SKM-1 treated with dmso at 0.1 percent for 144 hours (cell line): Measurements from ENCODE around the gene RNF186.
"Not testable (repeated sequence)": the region's sequence is repeated elsewhere in the genome, so short reads cannot be mapped to it uniquely, and the experiment has no call there.

Source experiments
- DNase-seq: peaks from one replicate; lab custom pipeline; 2025; ENCODE audit not compliant: unreplicated experiment; lab: John Stamatoyannopoulos, UW

Gene RNF186, protein sequence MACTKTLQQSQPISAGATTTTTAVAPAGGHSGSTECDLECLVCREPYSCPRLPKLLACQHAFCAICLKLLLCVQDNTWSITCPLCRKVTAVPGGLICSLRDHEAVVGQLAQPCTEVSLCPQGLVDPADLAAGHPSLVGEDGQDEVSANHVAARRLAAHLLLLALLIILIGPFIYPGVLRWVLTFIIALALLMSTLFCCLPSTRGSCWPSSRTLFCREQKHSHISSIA

DNA sequence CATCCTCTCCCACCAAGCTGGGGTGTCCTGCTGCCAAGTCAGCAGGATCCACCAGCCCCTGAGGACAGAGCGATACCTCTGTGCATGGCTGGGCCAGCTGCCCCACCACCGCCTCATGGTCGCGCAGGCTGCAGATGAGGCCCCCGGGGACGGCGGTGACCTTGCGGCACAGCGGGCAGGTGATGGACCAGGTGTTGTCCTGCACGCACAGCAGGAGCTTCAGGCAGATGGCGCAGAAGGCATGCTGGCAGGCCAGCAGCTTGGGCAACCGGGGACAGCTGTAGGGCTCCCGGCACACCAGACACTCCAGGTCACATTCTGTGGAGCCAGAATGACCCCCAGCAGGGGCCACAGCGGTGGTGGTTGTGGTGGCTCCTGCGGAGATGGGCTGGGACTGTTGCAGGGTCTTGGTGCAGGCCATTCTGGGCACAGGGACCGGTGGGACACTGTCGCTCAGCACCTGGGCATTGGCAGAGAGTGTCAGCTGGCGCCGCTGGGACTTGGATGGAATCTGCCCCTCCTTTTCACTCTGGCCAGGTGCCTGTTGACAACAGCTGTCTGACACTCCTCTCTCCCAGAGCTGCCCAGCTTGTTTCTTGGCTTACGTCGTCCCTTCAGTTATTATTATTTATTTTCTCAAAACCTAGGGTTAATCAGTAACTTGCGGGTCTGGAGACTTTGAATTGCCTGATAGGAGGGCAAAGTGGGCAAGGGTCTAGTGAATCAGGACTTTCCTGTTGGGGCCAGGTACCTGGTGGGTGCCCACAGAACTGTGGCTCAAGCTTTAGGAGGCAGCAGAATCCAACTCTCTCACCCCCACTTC, at the start of gene RNF186:
TSS of gene RNF186 (minus strand) at position 603 of the 823 bp plus-strand sequence. CDS start at position 421, 182 bp downstream.
- DNase-seq, result no peak

DNA sequence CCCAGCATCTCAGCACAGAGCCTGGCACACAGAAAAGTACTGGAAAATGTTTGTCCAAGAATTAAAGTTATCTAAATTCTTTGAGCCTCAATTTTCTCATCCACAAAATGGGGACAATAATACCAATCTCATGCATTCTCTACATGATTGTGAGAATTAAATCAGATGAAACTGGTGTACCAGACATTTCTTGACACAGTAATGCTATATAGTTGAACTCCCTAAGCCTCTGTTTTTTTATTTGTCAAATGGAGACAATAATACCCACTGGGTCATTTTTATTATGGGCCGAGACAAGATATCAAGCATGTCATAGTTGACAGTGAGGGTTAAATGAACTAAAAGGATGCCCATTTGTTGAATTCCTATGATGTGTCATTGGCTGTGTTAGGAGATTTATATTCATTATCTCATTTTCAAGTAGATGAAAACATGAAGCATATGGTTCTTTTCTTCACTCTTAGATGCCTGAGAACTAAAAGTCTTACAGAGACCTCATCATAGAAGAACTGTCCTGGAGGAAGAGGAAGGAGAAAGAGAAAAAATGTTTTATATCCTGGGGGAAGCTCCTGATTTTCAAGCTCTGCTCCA, 49.6 kb upstream of the RNF186 start:
- DNase-seq, result no peak

GRCh38 chr1:19862944-19863343, 47.9 kb upstream of the RNF186 start:
- no peak for DNase-seq

DNA sequence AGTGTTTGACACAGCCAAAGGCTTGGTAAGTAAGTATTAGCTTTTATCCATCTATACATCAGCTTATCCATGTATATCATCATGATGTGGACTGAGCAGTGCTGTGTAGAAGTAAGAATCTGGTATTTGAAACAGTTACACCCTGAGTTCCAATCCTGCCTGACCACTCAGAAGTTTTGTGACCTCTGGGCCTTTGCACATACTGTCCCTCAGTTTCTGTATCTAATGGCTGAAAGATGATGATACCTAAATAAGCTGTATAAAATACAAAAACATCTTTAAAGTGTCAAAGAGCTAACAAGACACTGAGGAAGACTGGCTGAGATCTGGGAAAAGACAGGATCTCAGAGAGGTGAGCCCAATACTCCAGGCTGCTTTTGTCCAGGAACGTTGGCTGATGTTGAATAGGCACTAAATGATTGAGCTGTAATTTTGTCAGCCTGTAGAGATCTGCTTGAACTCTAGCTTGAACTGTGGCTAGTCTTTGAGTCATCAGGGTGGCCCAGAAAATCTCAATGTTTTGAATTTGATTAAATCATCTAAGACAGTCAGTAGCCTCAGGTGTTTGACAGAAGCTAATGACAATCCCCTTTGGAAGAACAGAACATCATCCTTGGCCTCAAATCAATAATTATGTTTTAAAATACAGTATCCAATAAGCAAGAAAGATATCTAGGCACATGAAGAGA, 46.9 kb upstream of the RNF186 start:
- no peak for DNase-seq

DNA sequence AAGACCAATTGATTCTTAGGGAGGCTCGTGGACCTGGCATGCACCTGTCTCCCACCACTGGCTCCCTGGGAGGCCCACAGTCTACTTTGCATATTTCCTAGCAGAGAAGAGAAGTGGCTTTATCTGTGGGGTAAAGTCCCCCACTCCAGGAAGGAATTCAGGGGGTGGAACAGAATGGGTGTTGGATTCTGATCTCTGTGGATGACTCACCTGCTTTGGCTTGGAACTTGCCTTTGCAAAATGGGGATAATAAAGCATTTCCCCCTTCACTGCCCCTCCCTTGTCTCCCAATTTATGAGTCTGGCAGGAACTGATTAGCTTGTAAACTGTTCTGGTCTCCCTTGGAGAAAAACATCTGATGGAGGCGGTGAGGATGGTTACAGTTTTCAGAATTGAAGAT, 46.0 kb upstream of the RNF186 start:
- DNase-seq, result no peak

DNA sequence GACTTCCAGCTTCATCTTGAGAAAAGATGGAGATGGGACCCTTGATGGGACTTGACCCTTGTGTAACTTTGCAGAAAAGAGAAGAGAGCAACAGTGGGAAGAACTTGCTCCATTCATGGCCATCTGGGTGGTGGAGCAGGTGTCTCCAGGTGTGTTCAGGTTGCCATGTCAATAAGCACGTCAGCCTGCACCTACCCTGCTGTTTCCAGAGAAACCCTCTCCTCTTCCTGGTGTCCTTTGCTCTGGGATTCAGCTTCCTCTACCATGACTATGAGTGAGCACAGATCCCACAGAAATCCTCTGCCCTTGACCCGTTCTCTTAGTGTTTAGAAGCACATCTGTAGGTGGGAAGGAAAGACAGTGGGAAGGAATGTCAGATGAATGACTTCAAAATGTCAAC, 45.3 kb upstream of the RNF186 start:
- no peak for DNase-seq

GRCh38 chr1:19859876-19860275, 44.8 kb upstream of the RNF186 start:
- no peak for DNase-seq

GRCh38 chr1:19858893-19859292, 43.8 kb upstream of the RNF186 start:
- no peak for DNase-seq

- DNase-seq, result no peak
Observed at GRCh38 chr1:19854866-19855265, 39.8 kb upstream of the RNF186 start.

GRCh38 chr1:19852036-19852435, 37.0 kb upstream of the RNF186 start:
- DNase-seq, result no peak

- no peak for DNase-seq
Observed at GRCh38 chr1:19850214-19850613, 35.1 kb upstream of the RNF186 start.

DNA sequence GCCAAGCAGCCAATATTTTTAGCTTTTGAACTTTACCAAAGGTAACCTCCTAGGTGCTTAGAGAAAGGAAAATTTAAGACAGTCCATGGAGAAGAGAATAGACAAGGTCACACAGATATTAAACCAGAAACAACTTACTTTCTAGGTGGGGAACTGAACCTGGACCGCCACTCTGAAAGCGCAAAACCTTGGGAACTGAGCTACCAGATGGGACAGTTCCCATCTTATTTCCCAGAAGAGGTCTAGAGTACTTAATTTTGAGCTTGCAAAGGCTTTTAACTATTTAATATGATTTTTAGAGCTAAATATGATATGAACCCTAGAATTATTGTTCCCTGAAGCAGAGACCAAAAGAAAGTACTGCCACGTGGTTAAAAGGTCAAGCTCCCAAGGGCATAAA, 34.2 kb upstream of the RNF186 start:
- not testable (repeated sequence) for DNase-seq

- not testable (repeated sequence) for DNase-seq
Observed at GRCh38 chr1:19847334-19847733, 32.3 kb upstream of the RNF186 start.

GRCh38 chr1:19846338-19846737, 31.3 kb upstream of the RNF186 start:
- DNase-seq, result no peak

- DNase-seq, result no peak
Observed at GRCh38 chr1:19845555-19845954, 30.5 kb upstream of the RNF186 start.

GRCh38 chr1:19844731-19845495, 29.8 kb upstream of the RNF186 start:
- no peak for DNase-seq

DNA sequence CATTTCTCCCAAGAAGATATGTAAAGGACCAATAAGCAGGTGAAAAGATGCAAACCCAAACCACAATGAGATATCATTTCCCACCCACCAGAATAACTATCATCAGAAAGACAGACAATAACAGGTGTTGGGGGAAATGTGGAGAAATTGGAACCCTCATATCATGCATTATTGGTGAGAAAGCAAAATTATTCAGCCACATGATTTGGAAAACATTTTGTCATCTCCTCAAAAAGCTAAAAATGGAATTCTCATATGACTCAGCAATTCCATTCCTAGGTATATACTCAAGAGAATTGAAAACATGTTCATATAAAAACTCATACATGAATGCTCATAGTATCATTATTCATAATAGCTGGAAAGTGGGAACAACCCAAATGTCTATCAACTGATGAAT, 25.1 kb upstream of the RNF186 start:
- DNase-seq, result no peak

DNA sequence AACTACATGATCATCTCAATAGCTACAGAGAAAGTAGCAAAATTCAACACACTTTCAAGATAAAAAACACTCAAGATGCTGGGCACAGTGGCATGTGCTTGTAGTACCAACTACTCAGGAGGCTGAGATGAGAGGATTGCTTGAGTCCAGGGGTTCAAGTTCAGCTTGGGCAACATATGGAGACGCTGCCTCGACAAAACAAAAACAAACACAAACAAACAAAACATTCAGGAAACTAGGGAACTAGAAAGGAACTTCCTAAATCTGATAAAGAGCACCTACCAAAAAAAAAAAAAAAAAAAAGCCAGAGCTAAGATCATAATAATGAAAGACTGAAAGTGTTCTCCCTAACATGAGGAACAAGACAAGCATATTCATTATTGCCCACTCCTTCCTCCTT, 22.8 kb upstream of the RNF186 start:
- DNase-seq, result no peak

GRCh38 chr1:19835578-19835977, 20.5 kb upstream of the RNF186 start:
- no peak for DNase-seq

DNA sequence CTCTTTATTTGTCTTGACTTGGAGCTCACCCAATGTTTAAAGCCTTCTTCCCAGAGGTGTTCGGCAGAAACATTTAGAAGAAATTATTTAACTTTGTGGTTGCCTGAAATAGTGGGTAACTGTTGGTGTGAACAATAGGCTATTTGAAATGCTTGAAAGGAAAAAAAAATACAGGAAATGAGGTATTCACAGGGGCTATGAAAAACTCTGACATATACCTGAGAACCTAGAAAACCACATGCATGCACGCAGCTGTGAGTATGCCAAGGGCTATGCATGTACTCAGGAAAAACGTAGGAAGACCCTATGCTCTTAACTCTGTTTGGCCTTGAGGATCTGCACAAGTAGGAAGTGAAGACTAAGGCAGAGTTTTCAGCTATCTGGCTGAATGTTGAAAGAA, 16.4 kb upstream of the RNF186 start:
- DNase-seq, result no peak

GRCh38 chr1:19828546-19828945, 13.5 kb upstream of the RNF186 start:
- no peak for DNase-seq
